ENCODE measurements around the gene RBP5. TPM values are rescaled to one million over a fixed set of nuclear protein-coding genes. Genes with fewer than 3 reads are reported as not detected.

Gene RBP5
- total and polyA plus RNA-seq, 2 donors (not counting 1 experiment from before 2014, with no cell fraction given), result 1.1 TPM; not detected in 1

DNA sequence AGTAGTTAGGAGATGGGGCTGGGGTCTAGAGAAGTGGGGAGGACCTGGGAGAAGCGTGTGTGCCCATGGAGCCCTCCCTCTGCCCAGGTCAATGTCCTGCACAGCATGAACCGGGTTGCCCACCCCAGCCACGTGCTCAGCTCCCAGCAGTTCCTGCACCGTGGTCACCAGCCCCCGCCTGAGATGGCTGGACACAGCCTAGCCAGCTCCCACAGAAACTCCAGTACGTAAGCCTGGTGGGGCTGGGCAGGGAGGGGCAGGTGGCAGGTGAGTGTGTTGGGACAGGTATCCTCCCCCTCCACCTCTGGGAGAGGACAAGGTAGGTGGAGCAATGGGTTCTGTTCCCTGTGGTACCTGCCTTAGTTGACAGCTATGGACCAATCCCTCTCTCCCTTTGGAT lies 22.2 kb upstream of the RBP5 start:
- no peak for DNase-seq
- H3K4me1 ChIP-seq (ENCODE audit: control insufficient read depth in 2 of 2, insufficient read depth in 2 of 2, low read length in 2 of 2), result no peaks in the 10 kb centered on the region

DNA sequence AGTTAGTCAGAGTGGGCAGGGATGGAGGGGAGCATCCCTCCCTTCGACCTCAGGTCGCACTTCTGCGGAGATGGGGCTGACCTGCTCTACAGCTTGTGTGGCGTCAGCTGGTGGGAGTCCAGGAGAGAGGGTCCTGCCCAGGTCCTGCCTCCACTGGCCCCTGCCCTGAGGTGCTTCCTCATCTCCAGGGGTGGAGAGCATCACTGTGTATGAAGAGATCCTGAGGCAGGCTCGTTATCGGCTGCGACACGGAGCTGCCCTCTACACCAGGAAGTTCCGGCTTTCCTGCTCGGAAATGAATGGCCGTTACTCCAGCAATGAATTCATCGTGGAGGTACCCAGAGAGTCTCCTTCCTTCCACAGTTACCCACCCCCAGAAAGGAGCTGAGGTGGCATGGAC lies 21.7 kb upstream of the RBP5 start:
- Mint-ChIP-seq H3K27me3 (no peaks in the 10 kb centered on the region), H3K4me1 (no peaks in the 10 kb centered on the region), H3K4me3 (no peak overlapping the region), H3K9me3 (ENCODE audit: insufficient read depth) (no peaks in the 10 kb centered on the region), H3K27ac (no peak overlapping the region)
- CTCF ChIA-PET, result interaction anchor here (0.7 to 1.6 kb wide), 2 partner anchors 9 to 14 kb away, joined by 3 to 8 read pairs; no protein-coding TSS in a partner anchor
- no peaks in the 10 kb centered on the region for H4K20me1 ChIP-seq (ENCODE audit: control insufficient read depth, insufficient read depth, low read length, poor library complexity, severe bottlenecking)
- peaks cover 1 to 28% of the 10 kb centered on the region in 2 experiments for H3K36me3 ChIP-seq (replicated peaks in 1 of 2; ENCODE audit: control extremely low read depth in 1 of 2, control insufficient read depth in 1 of 2, extremely low read depth in 1 of 2, insufficient read depth in 2 of 2, low read length in 1 of 2)
- H3K27ac ChIP-seq (ENCODE audit: low read length in 2 of 2), result no peak overlapping the region
- 95% methylated on average over 7 of the region's 12 CpGs for WGBS (ENCODE audit: insufficient coverage)
- no peaks in the 10 kb centered on the region for H3K4me1 ChIP-seq (ENCODE audit: control insufficient read depth in 2 of 2, insufficient read depth in 2 of 2, low read length in 2 of 2)
- TF ChIP-seq CTCF (IDR thresholded peaks at IDR 0.05) (no peak), EZH2 (IDR thresholded peaks at IDR 0.05; ENCODE audit: borderline replicate concordance, insufficient read depth, low read depth, low read length, poor library complexity, severe bottlenecking) (no peak)
- no peaks in the 10 kb centered on the region for H3K9me3 ChIP-seq (ENCODE audit: control extremely low read depth in 1 of 3, control insufficient read depth in 2 of 3, insufficient read depth in 1 of 3, low read length in 2 of 3)
- ATAC-seq (ENCODE audit: low read depth) (no peak), DNase-seq (no peak)
- H3K9ac ChIP-seq (ENCODE audit: low read length), result no peak overlapping the region
- intact Hi-C loops (cut with micrococcal nuclease), result no loop called here
- H3K4me3 ChIP-seq (ENCODE audit: control extremely low read depth in 1 of 5, extremely low read depth in 1 of 5, insufficient read depth in 1 of 5, low read depth in 2 of 5, low read length in 4 of 5), result no peak overlapping the region
- no peak overlapping the region for H3K4me2 ChIP-seq (replicated peaks; ENCODE audit: low read depth, low read length, poor library complexity, severe bottlenecking)
- H3K27me3 ChIP-seq (replicated peaks in 1 of 4; ENCODE audit: control extremely low read depth in 1 of 4, control insufficient read depth in 3 of 4, insufficient read depth in 4 of 4, low read length in 3 of 4), result no peaks in the 10 kb centered on the region
- POLR2A ChIA-PET, result no interaction called here
- H2AFZ ChIP-seq (ENCODE audit: insufficient read depth, low read depth, low read length, poor library complexity, severe bottlenecking), result no peak overlapping the region
- H3K79me2 ChIP-seq (ENCODE audit: control insufficient read depth, insufficient read depth, low read length), result no peaks in the 10 kb centered on the region

More for the DNA sequence above, 22.2 kb upstream of the RBP5 start:
- no peak overlapping the region for H2AFZ ChIP-seq (ENCODE audit: insufficient read depth, low read depth, low read length, poor library complexity, severe bottlenecking)
- CTCF ChIA-PET, result interaction anchor here (0.7 to 1.6 kb wide), 2 partner anchors 10 to 15 kb away, joined by 3 to 8 read pairs; no protein-coding TSS in a partner anchor
- POLR2A ChIA-PET, result no interaction called here
- no peak for TF ChIP-seq EZH2 (IDR thresholded peaks at IDR 0.05; ENCODE audit: borderline replicate concordance, insufficient read depth, low read depth, low read length, poor library complexity, severe bottlenecking)
- TF ChIP-seq CTCF (IDR thresholded peaks at IDR 0.05), result no peak
- no peak overlapping the region for H3K9ac ChIP-seq (ENCODE audit: low read length)
- no peak overlapping the region for H3K4me3 ChIP-seq (ENCODE audit: control extremely low read depth in 1 of 5, extremely low read depth in 1 of 5, insufficient read depth in 1 of 5, low read depth in 2 of 5, low read length in 4 of 5)
- H3K27me3 ChIP-seq (replicated peaks in 1 of 4; ENCODE audit: control extremely low read depth in 1 of 4, control insufficient read depth in 3 of 4, insufficient read depth in 4 of 4, low read length in 3 of 4), result no peaks in the 10 kb centered on the region
- Mint-ChIP-seq H3K27me3 (no peaks in the 10 kb centered on the region), H3K9me3 (ENCODE audit: insufficient read depth) (no peaks in the 10 kb centered on the region), H3K27ac (no peak overlapping the region), H3K4me3 (no peak overlapping the region), H3K4me1 (no peaks in the 10 kb centered on the region)
- no peaks in the 10 kb centered on the region for H3K79me2 ChIP-seq (ENCODE audit: control insufficient read depth, insufficient read depth, low read length)
- no peak overlapping the region for H3K4me2 ChIP-seq (replicated peaks; ENCODE audit: low read depth, low read length, poor library complexity, severe bottlenecking)
- WGBS (ENCODE audit: insufficient coverage), result 100% methylated on average over 2 of the region's 6 CpGs
- H3K9me3 ChIP-seq (ENCODE audit: control extremely low read depth in 1 of 3, control insufficient read depth in 2 of 3, insufficient read depth in 1 of 3, low read length in 2 of 3), result no peaks in the 10 kb centered on the region
- no peak overlapping the region for H3K27ac ChIP-seq (ENCODE audit: low read length in 2 of 2)
- H4K20me1 ChIP-seq (ENCODE audit: control insufficient read depth, insufficient read depth, low read length, poor library complexity, severe bottlenecking), result no peaks in the 10 kb centered on the region
- H3K36me3 ChIP-seq (replicated peaks in 1 of 2; ENCODE audit: control extremely low read depth in 1 of 2, control insufficient read depth in 1 of 2, extremely low read depth in 1 of 2, insufficient read depth in 2 of 2, low read length in 1 of 2), result peaks cover 1 to 32% of the 10 kb centered on the region in 2 experiments
- no peak for ATAC-seq (ENCODE audit: low read depth)
- intact Hi-C loops (cut with micrococcal nuclease), result no loop called here
